Measurements from ENCODE around the gene EXO1. TPM values are rescaled to one million over a fixed set of nuclear protein-coding genes. Genes with fewer than 3 reads are reported as not detected.

Gene EXO1
- polyA plus RNA-seq, 1 of the 3 experiments (the other 2 are of a cell fraction), result 3.9 TPM

DNA sequence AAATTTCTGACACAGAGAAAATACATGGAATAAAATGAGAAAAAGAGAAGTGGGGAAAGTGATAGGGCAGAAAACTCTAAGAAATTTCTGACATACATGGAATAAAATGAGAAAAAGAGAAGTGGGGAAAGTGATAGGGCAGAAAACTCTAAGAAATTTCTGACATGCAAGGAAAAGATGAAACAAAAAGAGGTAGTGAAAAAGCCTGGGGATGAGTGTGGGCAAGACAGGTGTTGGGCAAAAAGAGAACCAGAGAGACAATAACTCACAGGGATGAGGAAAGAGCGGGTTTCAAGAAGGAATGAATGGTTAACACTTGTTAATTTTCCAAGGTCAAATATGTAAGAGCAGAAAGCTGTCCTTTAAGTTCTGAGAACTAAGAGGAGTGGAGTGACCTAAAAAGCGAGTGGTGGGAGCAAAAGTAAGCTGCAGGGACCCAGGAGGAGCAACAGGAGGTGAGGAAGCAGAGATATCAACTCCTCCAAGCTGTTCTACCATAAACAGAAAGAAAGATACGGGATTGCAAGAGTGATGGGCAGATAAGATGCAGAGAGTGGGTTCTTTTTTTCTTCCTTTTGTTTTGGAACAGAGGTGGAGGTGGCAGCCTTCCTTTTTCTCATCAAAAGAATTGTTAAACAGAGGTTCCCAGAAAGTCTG lies 29.9 kb upstream of the EXO1 start:
- no peaks in the 10 kb centered on the region for H3K4me1 ChIP-seq (ENCODE audit: control insufficient read depth in 1 of 2, insufficient read depth in 2 of 2, low read depth in 1 of 2, low read length in 1 of 2)
- H3F3A ChIP-seq (replicated peaks; ENCODE audit: insufficient read depth), result no peaks in the 10 kb centered on the region
- no peak overlapping the region for H2AFZ ChIP-seq (ENCODE audit: low read depth)
- H3K4me3 ChIP-seq (ENCODE audit: low read depth in 2 of 2, low read length in 1 of 2), result no peak overlapping the region
- no peaks in the 10 kb centered on the region for H3K9me3 ChIP-seq
- no peak overlapping the region for H3K27ac ChIP-seq (ENCODE audit: low read depth in 2 of 2, low read length in 1 of 2)
- H3K4me2 ChIP-seq, result no peak overlapping the region
- no peaks in the 10 kb centered on the region for H3K79me2 ChIP-seq (ENCODE audit: insufficient read depth)
- 43% methylated on average over 3 of the region's 3 CpGs for WGBS (ENCODE audit: low lambda C conversion rate)
- no peak overlapping the region for H3K9ac ChIP-seq
- no peaks in the 10 kb centered on the region for H4K20me1 ChIP-seq (ENCODE audit: insufficient read depth)
- no peaks in the 10 kb centered on the region for H3K36me3 ChIP-seq (replicated peaks in 1 of 2; ENCODE audit: control insufficient read depth in 1 of 2, insufficient read depth in 2 of 2, low read length in 1 of 2)
- H3K27me3 ChIP-seq (ENCODE audit: insufficient read depth), result no peaks in the 10 kb centered on the region
- ChIA-PET CTCF (interaction anchor here (2.7 kb wide), 1 partner anchor 17 kb away, joined by 10 read pairs; no protein-coding TSS in a partner anchor), POLR2A (no interaction called here)
- DNase-seq, result no peak
- no peaks in the 10 kb centered on the region for H3K9me2 ChIP-seq
- no peak for TF ChIP-seq FOXJ3 (CRISPR knock-in tag; IDR thresholded peaks at IDR 0.05)
- TF ChIP-seq FOSL2 (IDR thresholded peaks at IDR 0.05; ENCODE audit: borderline replicate concordance, low read depth), result no peak
- TF ChIP-seq EZH2phosphoT487 (IDR thresholded peaks at IDR 0.05; ENCODE audit: borderline replicate concordance, low read depth), result no peak
- TF ChIP-seq, protein P1, sequence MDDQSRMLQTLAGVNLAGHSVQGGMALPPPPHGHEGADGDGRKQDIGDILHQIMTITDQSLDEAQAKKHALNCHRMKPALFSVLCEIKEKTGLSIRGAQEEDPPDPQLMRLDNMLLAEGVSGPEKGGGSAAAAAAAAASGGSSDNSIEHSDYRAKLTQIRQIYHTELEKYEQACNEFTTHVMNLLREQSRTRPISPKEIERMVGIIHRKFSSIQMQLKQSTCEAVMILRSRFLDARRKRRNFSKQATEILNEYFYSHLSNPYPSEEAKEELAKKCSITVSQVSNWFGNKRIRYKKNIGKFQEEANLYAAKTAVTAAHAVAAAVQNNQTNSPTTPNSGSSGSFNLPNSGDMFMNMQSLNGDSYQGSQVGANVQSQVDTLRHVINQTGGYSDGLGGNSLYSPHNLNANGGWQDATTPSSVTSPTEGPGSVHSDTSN (IDR thresholded peaks at IDR 0.05), result no peak
- no peak for TF ChIP-seq FOXM1 (IDR thresholded peaks at IDR 0.05; ENCODE audit: low read depth)
- TF ChIP-seq NFIC (IDR thresholded peaks at IDR 0.05; ENCODE audit: borderline replicate concordance), result no peak
- TF ChIP-seq YY1 (IDR thresholded peaks at IDR 0.05; ENCODE audit: low read depth), result no peak
- no peak for TF ChIP-seq TAF1 (IDR thresholded peaks at IDR 0.05; ENCODE audit: borderline replicate concordance, low read depth, low read length)
- TF ChIP-seq SIN3A (IDR thresholded peaks at IDR 0.05; ENCODE audit: borderline replicate concordance, low read depth, low read length), result no peak
- TF ChIP-seq TCF12 (IDR thresholded peaks at IDR 0.05), result no peak
- no peak for TF ChIP-seq EP300 (IDR thresholded peaks at IDR 0.05; ENCODE audit: borderline replicate concordance in 1 of 2, low read depth in 1 of 2, low read length in 1 of 2)
- TF ChIP-seq MXI1 (IDR thresholded peaks at IDR 0.05; ENCODE audit: low read depth, low read length), result no peak
- TF ChIP-seq MEF2A (IDR thresholded peaks at IDR 0.05; ENCODE audit: borderline replicate concordance, low read depth), result no peak
- TF ChIP-seq SMC3 (IDR thresholded peaks at IDR 0.05; ENCODE audit: low read depth, low read length), result no peak
- no peak for TF ChIP-seq GATA2 (CRISPR knock-in tag; IDR thresholded peaks at IDR 0.05)
- no peak for TF ChIP-seq CHD2 (IDR thresholded peaks at IDR 0.05; ENCODE audit: low read length, partially characterized antibody)
- no peak for TF ChIP-seq REST (IDR thresholded peaks at IDR 0.05; ENCODE audit: low read depth, low read length)
- no peak for TF ChIP-seq RCOR1 (IDR thresholded peaks at IDR 0.05; ENCODE audit: low read length)

All from SK-N-SH (cell line).